ENCODE results near the gene RXRA. TPM values are rescaled to one million over a fixed set of nuclear protein-coding genes. Genes with fewer than 3 reads are reported as not detected.
A peak's percentile ranks its signal among the peaks of the same experiment; 100 is the strongest.

RXRA gene
- total and polyA plus RNA-seq, 7 experiments from 2014 or later: 0.31 to 59.5 (median 8.4) TPM

DNA sequence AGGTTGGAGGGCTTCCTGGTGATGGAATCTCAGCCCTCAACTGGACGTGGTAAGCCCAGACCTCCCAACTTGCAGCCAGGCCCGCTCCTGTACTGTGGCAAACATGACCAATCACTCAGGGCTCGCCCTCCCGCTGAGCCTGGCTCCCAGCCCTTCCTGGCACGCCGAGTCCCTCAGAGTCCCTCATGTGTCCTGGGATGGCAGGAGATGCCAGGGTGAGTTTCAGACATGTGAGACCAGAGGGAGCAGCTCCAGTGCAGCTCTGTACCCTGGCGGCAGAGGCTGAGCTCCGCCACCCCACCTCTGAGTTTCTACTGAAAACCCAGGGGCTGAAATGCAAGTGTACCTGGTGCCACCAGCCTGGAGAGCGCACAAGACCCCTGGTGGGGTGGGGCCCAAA is 42.0 kb upstream of the RXRA start:
- POLR2A ChIA-PET: no interaction called here
- Histone ChIP-seq H3K27me3 (ENCODE audit: control insufficient read depth in 2 of 2, insufficient read depth in 2 of 2, low read length in 2 of 2) (no peaks in the 10 kb centered on the region), H3K27ac (ENCODE audit: low read depth, low read length) (no peak overlapping the region), H3K4me3 (ENCODE audit: low read length) (no peak overlapping the region), H3K4me1 (ENCODE audit: control insufficient read depth in 2 of 2, insufficient read depth in 2 of 2, low read length in 2 of 2) (no peaks in the 10 kb centered on the region), H3K9me3 (ENCODE audit: control insufficient read depth in 2 of 3, low read length in 3 of 3) (no peaks in the 10 kb centered on the region), H3K36me3 (ENCODE audit: control insufficient read depth in 2 of 3, insufficient read depth in 3 of 3, low read length in 3 of 3) (no peaks in the 10 kb centered on the region)
- intact Hi-C loops (cut with micrococcal nuclease): no loop called here
- DNase-seq: no peak
- Mint-ChIP-seq H3K9me3 (no peaks in the 10 kb centered on the region), H3K4me3 (no peak overlapping the region), H3K36me3 (no peaks in the 10 kb centered on the region), H3K27ac (no peak overlapping the region), H3K27me3 (peaks cover 0 to 7% (median 0%) of the 10 kb centered on the region in 5 donors), H3K4me1 (peaks cover 0 to 4% (median 0%) of the 10 kb centered on the region in 7 donors)
- ATAC-seq: no peak
- CTCF ChIA-PET: no interaction called here

DNA sequence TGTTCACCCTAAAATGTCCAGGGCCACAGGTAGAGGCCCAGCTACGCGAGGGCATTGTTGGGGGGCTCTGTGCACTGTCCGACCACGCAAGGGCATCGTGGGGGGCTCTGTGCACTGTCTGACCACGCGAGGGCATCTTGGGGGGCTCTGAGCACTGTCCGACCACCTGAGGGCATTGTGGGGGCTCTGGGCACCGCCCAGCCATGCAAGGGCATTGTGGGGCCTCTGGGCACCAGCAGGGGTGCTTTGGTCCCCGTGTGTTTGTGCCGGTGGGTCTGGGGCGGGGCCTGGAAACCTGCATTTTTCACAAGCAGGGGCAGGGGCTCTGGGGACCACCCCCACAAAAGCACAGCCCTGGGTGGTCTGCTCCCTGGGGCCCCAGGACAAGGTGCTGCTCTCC is 41.5 kb upstream of the RXRA start:
- intact Hi-C loops (cut with micrococcal nuclease): no loop called here
- ChIA-PET POLR2A (no interaction called here), CTCF (no interaction called here)
- Histone ChIP-seq H3K36me3 (ENCODE audit: control insufficient read depth in 2 of 3, insufficient read depth in 3 of 3, low read length in 3 of 3) (no peaks in the 10 kb centered on the region), H3K27me3 (ENCODE audit: control insufficient read depth in 2 of 2, insufficient read depth in 2 of 2, low read length in 2 of 2) (no peaks in the 10 kb centered on the region), H3K27ac (ENCODE audit: low read depth, low read length) (no peak overlapping the region), H3K4me3 (ENCODE audit: low read length) (no peak overlapping the region), H3K9me3 (ENCODE audit: control insufficient read depth in 2 of 3, low read length in 3 of 3) (no peaks in the 10 kb centered on the region), H3K4me1 (ENCODE audit: control insufficient read depth in 2 of 2, insufficient read depth in 2 of 2, low read length in 2 of 2) (no peaks in the 10 kb centered on the region)
- H3K4me3 Mint-ChIP-seq: no peak overlapping the region
- H3K36me3 Mint-ChIP-seq: no peaks in the 10 kb centered on the region
- no peak overlapping the region for H3K27ac Mint-ChIP-seq
- DNase-seq (no peak), ATAC-seq (no peak)
- peaks cover 0 to 7% (median 0%) of the 10 kb centered on the region in 5 donors for H3K27me3 Mint-ChIP-seq
- H3K4me1 Mint-ChIP-seq: peaks cover 0 to 4% (median 0%) of the 10 kb centered on the region in 7 donors
- no peaks in the 10 kb centered on the region for H3K9me3 Mint-ChIP-seq

GRCh38 chr9:134285215-134285845 is 40.9 kb upstream of the RXRA start:
- Mint-ChIP-seq H3K4me1 (peaks cover 0 to 4% (median 0%) of the 10 kb centered on the region in 7 donors), H3K9me3 (no peaks in the 10 kb centered on the region), H3K4me3 (no peak overlapping the region), H3K27ac (peak overlapping the region in 1 of 9 donors; percentile 26), H3K27me3 (peaks cover 0 to 7% (median 0%) of the 10 kb centered on the region in 5 donors), H3K36me3 (no peaks in the 10 kb centered on the region)
- POLR2A ChIA-PET: no interaction called here
- no peaks in the 10 kb centered on the region for H3K27me3 ChIP-seq (ENCODE audit: control insufficient read depth in 2 of 2, insufficient read depth in 2 of 2, low read length in 2 of 2)
- no peak overlapping the region for H3K27ac ChIP-seq (ENCODE audit: low read depth, low read length)
- CTCF ChIA-PET: no interaction called here
- no peaks in the 10 kb centered on the region for H3K9me3 ChIP-seq (ENCODE audit: control insufficient read depth in 2 of 3, low read length in 3 of 3)
- intact Hi-C loops (cut with micrococcal nuclease): no loop called here
- H3K4me3 ChIP-seq (ENCODE audit: low read length): no peak overlapping the region
- H3K36me3 ChIP-seq (ENCODE audit: control insufficient read depth in 2 of 3, insufficient read depth in 3 of 3, low read length in 3 of 3): no peaks in the 10 kb centered on the region
- DNase-seq (no peak), ATAC-seq (no peak)
- no peaks in the 10 kb centered on the region for H3K4me1 ChIP-seq (ENCODE audit: control insufficient read depth in 2 of 2, insufficient read depth in 2 of 2, low read length in 2 of 2)

GRCh38 chr9:134286471-134287245 is 39.6 kb upstream of the RXRA start:
- CTCF ChIA-PET: interaction anchor here (0.6 kb wide), 1 partner anchor 1131 kb away, joined by 4 read pairs; no protein-coding TSS in a partner anchor

GRCh38 chr9:134287591-134288491 is 38.4 kb upstream of the RXRA start:
- no peak overlapping the region for H3K4me3 ChIP-seq (ENCODE audit: low read length)
- DNase-seq: no peak
- peaks cover 0 to 7% (median 0%) of the 10 kb centered on the region in 5 donors for H3K27me3 Mint-ChIP-seq
- no peaks in the 10 kb centered on the region for H3K36me3 Mint-ChIP-seq
- H3K4me1 Mint-ChIP-seq: peaks cover 0 to 4% (median 0%) of the 10 kb centered on the region in 7 donors
- POLR2A ChIA-PET: no interaction called here
- H3K4me3 Mint-ChIP-seq: no peak overlapping the region
- no peaks in the 10 kb centered on the region for H3K27me3 ChIP-seq (ENCODE audit: control insufficient read depth in 2 of 2, insufficient read depth in 2 of 2, low read length in 2 of 2)
- H3K9me3 Mint-ChIP-seq: no peaks in the 10 kb centered on the region
- no peak overlapping the region for H3K27ac ChIP-seq (ENCODE audit: low read depth, low read length)
- H3K4me1 ChIP-seq (ENCODE audit: control insufficient read depth in 2 of 2, insufficient read depth in 2 of 2, low read length in 2 of 2): no peaks in the 10 kb centered on the region
- no peak for ATAC-seq
- H3K9me3 ChIP-seq (ENCODE audit: control insufficient read depth in 2 of 3, low read length in 3 of 3): no peaks in the 10 kb centered on the region
- CTCF ChIA-PET: no interaction called here
- H3K27ac Mint-ChIP-seq: no peak overlapping the region
- H3K36me3 ChIP-seq (ENCODE audit: control insufficient read depth in 2 of 3, insufficient read depth in 3 of 3, low read length in 3 of 3): no peaks in the 10 kb centered on the region
- intact Hi-C loops (cut with micrococcal nuclease): no loop called here

More at GRCh38 chr9:134286471-134287245, 39.6 kb upstream of the RXRA start:
- Mint-ChIP-seq H3K4me3 (no peak overlapping the region), H3K27ac (no peak overlapping the region), H3K36me3 (no peaks in the 10 kb centered on the region), H3K9me3 (no peaks in the 10 kb centered on the region), H3K27me3 (peaks cover 0 to 7% (median 0%) of the 10 kb centered on the region in 5 donors), H3K4me1 (peaks cover 0 to 4% (median 0%) of the 10 kb centered on the region in 7 donors)
- no peaks in the 10 kb centered on the region for H3K27me3 ChIP-seq (ENCODE audit: control insufficient read depth in 2 of 2, insufficient read depth in 2 of 2, low read length in 2 of 2)
- H3K4me1 ChIP-seq (ENCODE audit: control insufficient read depth in 2 of 2, insufficient read depth in 2 of 2, low read length in 2 of 2): no peaks in the 10 kb centered on the region
- no peak for DNase-seq
- no peak overlapping the region for H3K4me3 ChIP-seq (ENCODE audit: low read length)
- intact Hi-C loops (cut with micrococcal nuclease): no loop called here
- ATAC-seq: peak; percentile 6
- H3K27ac ChIP-seq (ENCODE audit: low read depth, low read length): no peak overlapping the region
- POLR2A ChIA-PET: no interaction called here
- H3K36me3 ChIP-seq (ENCODE audit: control insufficient read depth in 2 of 3, insufficient read depth in 3 of 3, low read length in 3 of 3): no peaks in the 10 kb centered on the region
- H3K9me3 ChIP-seq (ENCODE audit: control insufficient read depth in 2 of 3, low read length in 3 of 3): no peaks in the 10 kb centered on the region

GRCh38 chr9:134288746-134289145 is 37.5 kb upstream of the RXRA start:
- Mint-ChIP-seq H3K27ac (no peak overlapping the region), H3K36me3 (no peaks in the 10 kb centered on the region)
- intact Hi-C loops (cut with micrococcal nuclease): no loop called here

More at GRCh38 chr9:134288746-134289145, 37.5 kb upstream of the RXRA start:
- Histone ChIP-seq H3K27me3 (ENCODE audit: control insufficient read depth in 2 of 2, insufficient read depth in 2 of 2, low read length in 2 of 2) (no peaks in the 10 kb centered on the region), H3K36me3 (ENCODE audit: control insufficient read depth in 2 of 3, insufficient read depth in 3 of 3, low read length in 3 of 3) (no peaks in the 10 kb centered on the region), H3K4me3 (ENCODE audit: low read length) (no peak overlapping the region), H3K4me1 (ENCODE audit: control insufficient read depth in 2 of 2, insufficient read depth in 2 of 2, low read length in 2 of 2) (no peaks in the 10 kb centered on the region), H3K9me3 (ENCODE audit: control insufficient read depth in 2 of 3, low read length in 3 of 3) (no peaks in the 10 kb centered on the region), H3K27ac (ENCODE audit: low read depth, low read length) (no peak overlapping the region)
- peaks cover 0 to 10% (median 0%) of the 10 kb centered on the region in 7 donors for H3K4me1 Mint-ChIP-seq
- H3K4me3 Mint-ChIP-seq: no peak overlapping the region
- ATAC-seq (no peak), DNase-seq (no peak)
- ChIA-PET CTCF (no interaction called here), POLR2A (no interaction called here)
- H3K27me3 Mint-ChIP-seq: peaks cover 0 to 4% (median 0%) of the 10 kb centered on the region in 5 donors
- no peaks in the 10 kb centered on the region for H3K9me3 Mint-ChIP-seq
